ENCODE measurements around the gene CNNM1. TPM values are rescaled to one million over a fixed set of nuclear protein-coding genes. Genes with fewer than 3 reads are reported as not detected.

The CNNM1 gene
- 1.7 and 2.0 TPM in 2 replicates for total RNA-seq (ENCODE audit: low replicate concordance)
- long read RNA-seq, partial matches to known transcripts, result 1 of 3 reads
- long read RNA-seq, other reads (novel, unspliced or antisense), result 2 of 3 reads

- DNase-seq (ENCODE audit: extremely low spot score, unreplicated experiment), result peak; percentile 72
- H3K4me3 Mint-ChIP-seq, result peak within 1 kb of the TSS; percentile 88
- no peaks in the 10 kb centered on the region for H3K9me3 Mint-ChIP-seq
- TF ChIP-seq CTCF (conservative IDR thresholded peaks at IDR 0.05), result no peak
- peaks cover 6% of the 10 kb centered on the region for H3K4me1 Mint-ChIP-seq (ENCODE audit: unreplicated experiment)
- no peak within 1 kb of the TSS for H3K27ac Mint-ChIP-seq
- peaks cover 59% of the 10 kb centered on the region for H3K27me3 Mint-ChIP-seq
- no peaks in the 10 kb centered on the region for H3K36me3 Mint-ChIP-seq
Observed at GRCh38 chr10:99329304-99329553, at the start of gene CNNM1. Gene CNNM1 (plus strand): TSS chr10:99329356. CDS start chr10:99329388, 32 bp downstream.

- TF ChIP-seq CTCF (conservative IDR thresholded peaks at IDR 0.05), result no peak
- no peak overlapping the region for H3K27ac Mint-ChIP-seq
Observed at GRCh38 chr10:99279626-99280111, 49.5 kb upstream of the CNNM1 start.

GRCh38 chr10:99280472-99280871 is 48.7 kb upstream of the CNNM1 start:
- Mint-ChIP-seq H3K4me1 (ENCODE audit: unreplicated experiment) (no peaks in the 10 kb centered on the region), H3K27ac (no peak overlapping the region), H3K9me3 (no peaks in the 10 kb centered on the region), H3K4me3 (no peak overlapping the region), H3K27me3 (peaks cover 8% of the 10 kb centered on the region), H3K36me3 (no peaks in the 10 kb centered on the region)
- no peak for DNase-seq (ENCODE audit: extremely low spot score, unreplicated experiment)
- no peak for TF ChIP-seq CTCF (conservative IDR thresholded peaks at IDR 0.05)

More at GRCh38 chr10:99279626-99280111, 49.5 kb upstream of the CNNM1 start:
- no peak for DNase-seq (ENCODE audit: extremely low spot score, unreplicated experiment)
- Mint-ChIP-seq H3K36me3 (no peaks in the 10 kb centered on the region), H3K4me3 (no peak overlapping the region), H3K9me3 (no peaks in the 10 kb centered on the region), H3K4me1 (ENCODE audit: unreplicated experiment) (no peaks in the 10 kb centered on the region), H3K27me3 (peaks cover 11% of the 10 kb centered on the region)

GRCh38 chr10:99285881-99286280 is 43.3 kb upstream of the CNNM1 start:
- H3K36me3 Mint-ChIP-seq, result no peaks in the 10 kb centered on the region
- no peak for TF ChIP-seq CTCF (conservative IDR thresholded peaks at IDR 0.05)

GRCh38 chr10:99290306-99290705 is 38.9 kb upstream of the CNNM1 start:
- H3K36me3 Mint-ChIP-seq, result no peaks in the 10 kb centered on the region
- H3K9me3 Mint-ChIP-seq, result no peaks in the 10 kb centered on the region
- H3K27ac Mint-ChIP-seq, result no peak overlapping the region
- peaks cover 11% of the 10 kb centered on the region for H3K27me3 Mint-ChIP-seq
- no peaks in the 10 kb centered on the region for H3K4me1 Mint-ChIP-seq (ENCODE audit: unreplicated experiment)
- TF ChIP-seq CTCF (conservative IDR thresholded peaks at IDR 0.05), result no peak
- DNase-seq (ENCODE audit: extremely low spot score, unreplicated experiment), result no peak
- no peak overlapping the region for H3K4me3 Mint-ChIP-seq

More at GRCh38 chr10:99285881-99286280, 43.3 kb upstream of the CNNM1 start:
- no peak overlapping the region for H3K27ac Mint-ChIP-seq
- peaks cover 11% of the 10 kb centered on the region for H3K27me3 Mint-ChIP-seq
- no peak overlapping the region for H3K4me3 Mint-ChIP-seq
- H3K9me3 Mint-ChIP-seq, result no peaks in the 10 kb centered on the region
- no peaks in the 10 kb centered on the region for H3K4me1 Mint-ChIP-seq (ENCODE audit: unreplicated experiment)
- no peak for DNase-seq (ENCODE audit: extremely low spot score, unreplicated experiment)

GRCh38 chr10:99292159-99292558 is 37.0 kb upstream of the CNNM1 start:
- no peaks in the 10 kb centered on the region for H3K4me1 Mint-ChIP-seq (ENCODE audit: unreplicated experiment)
- H3K9me3 Mint-ChIP-seq, result no peaks in the 10 kb centered on the region
- no peaks in the 10 kb centered on the region for H3K36me3 Mint-ChIP-seq
- no peak for DNase-seq (ENCODE audit: extremely low spot score, unreplicated experiment)
- no peak for TF ChIP-seq CTCF (conservative IDR thresholded peaks at IDR 0.05)
- H3K27ac Mint-ChIP-seq, result no peak overlapping the region
- H3K4me3 Mint-ChIP-seq, result no peak overlapping the region
- H3K27me3 Mint-ChIP-seq, result peaks cover 6% of the 10 kb centered on the region

Measured in type B pancreatic cell (in vitro differentiated cells).